Right lobe of liver (tissue), 4 donors: ENCODE measurements around the gene TEF.

ENCODE experiments used
- POLR2A ChIP-seq: fragments of 450-650 bp; IDR thresholded peaks from one replicate; pipeline ENCODE4 v1.6.1; 2017; ENCODE audit warnings: antibody characterized with exemption, mild to moderate bottlenecking
- TF ChIP-seq, protein P1 (sequence below), 4 donors: fragments of 200-600 bp in 3 of 4; fragments of 450-650 bp in 1 of 4; IDR thresholded peaks; one replicate each; pipeline versions ENCODE4 v1.5.1 to v1.8.0; 2016 to 2022; ENCODE audit warnings: antibody characterized with exemption in 4 of 4, mild to moderate bottlenecking in 2 of 4
- donor health status: DM: no; HTN: no; CAD: no.
- donor health status: DM: no; HTN: no; CAD: no.
- donor health status: DM: no; HTN: yes; CAD: no.

DNA sequence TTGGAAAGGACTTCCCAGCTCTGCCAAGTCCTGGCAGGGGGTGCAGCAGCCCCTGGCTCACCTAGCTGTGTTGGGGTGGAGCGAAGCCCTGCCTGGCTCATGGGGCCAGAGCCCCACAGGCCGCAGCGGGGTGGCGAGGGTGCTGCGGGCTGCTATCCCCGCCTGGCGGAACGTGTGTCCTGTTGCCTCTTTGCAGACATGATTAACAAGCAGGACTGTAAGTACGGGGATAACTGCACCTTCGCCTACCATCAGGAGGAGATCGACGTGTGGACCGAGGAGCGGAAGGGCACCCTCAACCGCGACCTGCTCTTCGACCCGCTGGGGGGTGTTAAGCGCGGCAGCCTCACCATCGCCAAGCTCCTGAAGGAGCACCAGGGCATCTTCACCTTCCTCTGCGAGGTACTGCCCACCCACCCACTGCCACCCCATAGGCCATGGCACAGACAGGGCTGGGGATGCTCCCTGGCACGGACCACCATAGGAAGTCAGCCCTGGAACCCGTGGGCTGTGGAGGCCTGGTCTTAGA is 35.9 kb upstream of the TEF start:
- TF ChIP-seq, protein P1, sequence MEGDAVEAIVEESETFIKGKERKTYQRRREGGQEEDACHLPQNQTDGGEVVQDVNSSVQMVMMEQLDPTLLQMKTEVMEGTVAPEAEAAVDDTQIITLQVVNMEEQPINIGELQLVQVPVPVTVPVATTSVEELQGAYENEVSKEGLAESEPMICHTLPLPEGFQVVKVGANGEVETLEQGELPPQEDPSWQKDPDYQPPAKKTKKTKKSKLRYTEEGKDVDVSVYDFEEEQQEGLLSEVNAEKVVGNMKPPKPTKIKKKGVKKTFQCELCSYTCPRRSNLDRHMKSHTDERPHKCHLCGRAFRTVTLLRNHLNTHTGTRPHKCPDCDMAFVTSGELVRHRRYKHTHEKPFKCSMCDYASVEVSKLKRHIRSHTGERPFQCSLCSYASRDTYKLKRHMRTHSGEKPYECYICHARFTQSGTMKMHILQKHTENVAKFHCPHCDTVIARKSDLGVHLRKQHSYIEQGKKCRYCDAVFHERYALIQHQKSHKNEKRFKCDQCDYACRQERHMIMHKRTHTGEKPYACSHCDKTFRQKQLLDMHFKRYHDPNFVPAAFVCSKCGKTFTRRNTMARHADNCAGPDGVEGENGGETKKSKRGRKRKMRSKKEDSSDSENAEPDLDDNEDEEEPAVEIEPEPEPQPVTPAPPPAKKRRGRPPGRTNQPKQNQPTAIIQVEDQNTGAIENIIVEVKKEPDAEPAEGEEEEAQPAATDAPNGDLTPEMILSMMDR (IDR thresholded peaks at IDR 0.05), result no peak
- no peak for TF ChIP-seq POLR2A
